ENCODE data around the gene STEAP1B.
"Not testable (repeated sequence)": the region's sequence is repeated elsewhere in the genome, so short reads cannot be mapped to it uniquely, and the experiment has no call there.

The STEAP1B gene

GRCh38 chr7:22499888-22500689, at the start of gene STEAP1B:
Gene STEAP1B (minus strand): TSS chr7:22500188. CDS start chr7:22494855, 5,333 bp downstream.
- peak within 1 kb of the TSS in 1 of 2 donors; percentile 10 for H3K4me3 ChIP-seq (ENCODE audit: low read length in 2 of 2)
- H3K36me3 ChIP-seq (ENCODE audit: control insufficient read depth in 2 of 2, insufficient read depth in 2 of 2, low read length in 2 of 2); H3K9ac ChIP-seq (ENCODE audit: low read depth in 1 of 2, low read length in 2 of 2); H3K27ac ChIP-seq (ENCODE audit: low read depth in 2 of 2, low read length in 2 of 2); H3K9me3 ChIP-seq (ENCODE audit: control insufficient read depth in 2 of 2, low read length in 2 of 2); H3K27me3 ChIP-seq (ENCODE audit: control insufficient read depth in 2 of 2, insufficient read depth in 2 of 2, low read length in 2 of 2); H3K4me1 ChIP-seq (ENCODE audit: control insufficient read depth in 2 of 2, insufficient read depth in 2 of 2, low read length in 2 of 2): not testable (repeated sequence)

GRCh38 chr7:22549051-22549450, 49.1 kb upstream of the STEAP1B start:
- Histone ChIP-seq H3K4me1 (ENCODE audit: control insufficient read depth in 2 of 2, insufficient read depth in 2 of 2, low read length in 2 of 2) (peaks cover 0 to 2% of the 10 kb centered on the region in 2 donors), H3K27ac (ENCODE audit: low read depth in 2 of 2, low read length in 2 of 2) (no peak overlapping the region), H3K9ac (ENCODE audit: low read depth in 1 of 2, low read length in 2 of 2) (no peak overlapping the region), H3K4me3 (ENCODE audit: low read length in 2 of 2) (no peak overlapping the region), H3K27me3 (ENCODE audit: control insufficient read depth in 2 of 2, insufficient read depth in 2 of 2, low read length in 2 of 2) (peaks cover 19 to 38% of the 10 kb centered on the region in 2 donors), H3K36me3 (ENCODE audit: control insufficient read depth in 2 of 2, insufficient read depth in 2 of 2, low read length in 2 of 2) (no peaks in the 10 kb centered on the region), H3K9me3 (ENCODE audit: control insufficient read depth in 2 of 2, low read length in 2 of 2) (no peaks in the 10 kb centered on the region)

- Histone ChIP-seq H3K27me3 (ENCODE audit: control insufficient read depth in 2 of 2, insufficient read depth in 2 of 2, low read length in 2 of 2) (peaks cover 19 to 38% of the 10 kb centered on the region in 2 donors), H3K4me3 (ENCODE audit: low read length in 2 of 2) (no peak overlapping the region), H3K4me1 (ENCODE audit: control insufficient read depth in 2 of 2, insufficient read depth in 2 of 2, low read length in 2 of 2) (peaks cover 0 to 2% of the 10 kb centered on the region in 2 donors), H3K9me3 (ENCODE audit: control insufficient read depth in 2 of 2, low read length in 2 of 2) (no peaks in the 10 kb centered on the region), H3K36me3 (ENCODE audit: control insufficient read depth in 2 of 2, insufficient read depth in 2 of 2, low read length in 2 of 2) (no peaks in the 10 kb centered on the region), H3K27ac (ENCODE audit: low read depth in 2 of 2, low read length in 2 of 2) (no peak overlapping the region), H3K9ac (ENCODE audit: low read depth in 1 of 2, low read length in 2 of 2) (no peak overlapping the region)
Observed at GRCh38 chr7:22548313-22548712, 48.3 kb upstream of the STEAP1B start.

- Histone ChIP-seq H3K4me3 (ENCODE audit: low read length in 2 of 2) (no peak overlapping the region), H3K27me3 (ENCODE audit: control insufficient read depth in 2 of 2, insufficient read depth in 2 of 2, low read length in 2 of 2) (peaks cover 19 to 33% of the 10 kb centered on the region in 2 donors)
Observed at GRCh38 chr7:22546769-22547168, 46.8 kb upstream of the STEAP1B start.

GRCh38 chr7:22545529-22545928, 45.5 kb upstream of the STEAP1B start:
- Histone ChIP-seq H3K4me3 (ENCODE audit: low read length in 2 of 2) (no peak overlapping the region), H3K4me1 (ENCODE audit: control insufficient read depth in 2 of 2, insufficient read depth in 2 of 2, low read length in 2 of 2) (peaks cover 0 to 2% of the 10 kb centered on the region in 2 donors), H3K36me3 (ENCODE audit: control insufficient read depth in 2 of 2, insufficient read depth in 2 of 2, low read length in 2 of 2) (no peaks in the 10 kb centered on the region), H3K27me3 (ENCODE audit: control insufficient read depth in 2 of 2, insufficient read depth in 2 of 2, low read length in 2 of 2) (peaks cover 13 to 27% of the 10 kb centered on the region in 2 donors), H3K9me3 (ENCODE audit: control insufficient read depth in 2 of 2, low read length in 2 of 2) (no peaks in the 10 kb centered on the region), H3K9ac (ENCODE audit: low read depth in 1 of 2, low read length in 2 of 2) (no peak overlapping the region), H3K27ac (ENCODE audit: low read depth in 2 of 2, low read length in 2 of 2) (no peak overlapping the region)

More at GRCh38 chr7:22546769-22547168, 46.8 kb upstream of the STEAP1B start:
- Histone ChIP-seq H3K36me3 (ENCODE audit: control insufficient read depth in 2 of 2, insufficient read depth in 2 of 2, low read length in 2 of 2) (no peaks in the 10 kb centered on the region), H3K4me1 (ENCODE audit: control insufficient read depth in 2 of 2, insufficient read depth in 2 of 2, low read length in 2 of 2) (peaks cover 0 to 2% of the 10 kb centered on the region in 2 donors), H3K9ac (ENCODE audit: low read depth in 1 of 2, low read length in 2 of 2) (no peak overlapping the region), H3K27ac (ENCODE audit: low read depth in 2 of 2, low read length in 2 of 2) (no peak overlapping the region), H3K9me3 (ENCODE audit: control insufficient read depth in 2 of 2, low read length in 2 of 2) (no peaks in the 10 kb centered on the region)

- no peak overlapping the region for H3K4me3 ChIP-seq (ENCODE audit: low read length in 2 of 2)
Observed at GRCh38 chr7:22544245-22544644, 44.3 kb upstream of the STEAP1B start.

GRCh38 chr7:22543169-22543568, 43.2 kb upstream of the STEAP1B start:
- H3K27me3 ChIP-seq (ENCODE audit: control insufficient read depth in 2 of 2, insufficient read depth in 2 of 2, low read length in 2 of 2) = peaks cover 0 to 13% of the 10 kb centered on the region in 2 donors

More at GRCh38 chr7:22544245-22544644, 44.3 kb upstream of the STEAP1B start:
- Histone ChIP-seq H3K9ac (ENCODE audit: low read depth in 1 of 2, low read length in 2 of 2) (no peak overlapping the region), H3K27me3 (ENCODE audit: control insufficient read depth in 2 of 2, insufficient read depth in 2 of 2, low read length in 2 of 2) (peaks cover 1 to 16% of the 10 kb centered on the region in 2 donors), H3K36me3 (ENCODE audit: control insufficient read depth in 2 of 2, insufficient read depth in 2 of 2, low read length in 2 of 2) (no peaks in the 10 kb centered on the region), H3K27ac (ENCODE audit: low read depth in 2 of 2, low read length in 2 of 2) (no peak overlapping the region), H3K9me3 (ENCODE audit: control insufficient read depth in 2 of 2, low read length in 2 of 2) (no peaks in the 10 kb centered on the region), H3K4me1 (ENCODE audit: control insufficient read depth in 2 of 2, insufficient read depth in 2 of 2, low read length in 2 of 2) (no peaks in the 10 kb centered on the region)

GRCh38 chr7:22542669-22543068, 42.7 kb upstream of the STEAP1B start:
- H3K27ac ChIP-seq (ENCODE audit: low read depth in 2 of 2, low read length in 2 of 2) = no peak overlapping the region
- H3K4me3 ChIP-seq (ENCODE audit: low read length in 2 of 2) = no peak overlapping the region
- H3K27me3 ChIP-seq (ENCODE audit: control insufficient read depth in 2 of 2, insufficient read depth in 2 of 2, low read length in 2 of 2) = peaks cover 0 to 13% of the 10 kb centered on the region in 2 donors
- H3K36me3 ChIP-seq (ENCODE audit: control insufficient read depth in 2 of 2, insufficient read depth in 2 of 2, low read length in 2 of 2) = no peaks in the 10 kb centered on the region
- H3K4me1 ChIP-seq (ENCODE audit: control insufficient read depth in 2 of 2, insufficient read depth in 2 of 2, low read length in 2 of 2) = no peaks in the 10 kb centered on the region
- no peak overlapping the region for H3K9ac ChIP-seq (ENCODE audit: low read depth in 1 of 2, low read length in 2 of 2)
- H3K9me3 ChIP-seq (ENCODE audit: control insufficient read depth in 2 of 2, low read length in 2 of 2) = no peaks in the 10 kb centered on the region

More at GRCh38 chr7:22543169-22543568, 43.2 kb upstream of the STEAP1B start:
- no peak overlapping the region for H3K9ac ChIP-seq (ENCODE audit: low read depth in 1 of 2, low read length in 2 of 2)
- no peaks in the 10 kb centered on the region for H3K9me3 ChIP-seq (ENCODE audit: control insufficient read depth in 2 of 2, low read length in 2 of 2)
- no peak overlapping the region for H3K4me3 ChIP-seq (ENCODE audit: low read length in 2 of 2)
- H3K36me3 ChIP-seq (ENCODE audit: control insufficient read depth in 2 of 2, insufficient read depth in 2 of 2, low read length in 2 of 2) = no peaks in the 10 kb centered on the region
- no peak overlapping the region for H3K27ac ChIP-seq (ENCODE audit: low read depth in 2 of 2, low read length in 2 of 2)
- H3K4me1 ChIP-seq (ENCODE audit: control insufficient read depth in 2 of 2, insufficient read depth in 2 of 2, low read length in 2 of 2) = no peaks in the 10 kb centered on the region

- Histone ChIP-seq H3K4me1 (ENCODE audit: control insufficient read depth in 2 of 2, insufficient read depth in 2 of 2, low read length in 2 of 2) (no peaks in the 10 kb centered on the region), H3K9ac (ENCODE audit: low read depth in 1 of 2, low read length in 2 of 2) (no peak overlapping the region), H3K9me3 (ENCODE audit: control insufficient read depth in 2 of 2, low read length in 2 of 2) (no peaks in the 10 kb centered on the region), H3K27me3 (ENCODE audit: control insufficient read depth in 2 of 2, insufficient read depth in 2 of 2, low read length in 2 of 2) (peaks cover 0 to 13% of the 10 kb centered on the region in 2 donors), H3K27ac (ENCODE audit: low read depth in 2 of 2, low read length in 2 of 2) (no peak overlapping the region), H3K4me3 (ENCODE audit: low read length in 2 of 2) (no peak overlapping the region), H3K36me3 (ENCODE audit: control insufficient read depth in 2 of 2, insufficient read depth in 2 of 2, low read length in 2 of 2) (no peaks in the 10 kb centered on the region)
Observed at GRCh38 chr7:22542254-22542653, 42.3 kb upstream of the STEAP1B start.

GRCh38 chr7:22541789-22542188, 41.8 kb upstream of the STEAP1B start:
- Histone ChIP-seq H3K9ac (ENCODE audit: low read depth in 1 of 2, low read length in 2 of 2) (no peak overlapping the region), H3K27me3 (ENCODE audit: control insufficient read depth in 2 of 2, insufficient read depth in 2 of 2, low read length in 2 of 2) (peaks cover 0 to 13% of the 10 kb centered on the region in 2 donors), H3K36me3 (ENCODE audit: control insufficient read depth in 2 of 2, insufficient read depth in 2 of 2, low read length in 2 of 2) (no peaks in the 10 kb centered on the region), H3K4me1 (ENCODE audit: control insufficient read depth in 2 of 2, insufficient read depth in 2 of 2, low read length in 2 of 2) (no peaks in the 10 kb centered on the region), H3K9me3 (ENCODE audit: control insufficient read depth in 2 of 2, low read length in 2 of 2) (no peaks in the 10 kb centered on the region), H3K4me3 (ENCODE audit: low read length in 2 of 2) (no peak overlapping the region), H3K27ac (ENCODE audit: low read depth in 2 of 2, low read length in 2 of 2) (no peak overlapping the region)

Measured in mucosa of rectum (tissue), 2 donors.